SK-N-SH (cell line): ENCODE results near the gene NRGN. TPM values are rescaled to one million over a fixed set of nuclear protein-coding genes. Genes with fewer than 3 reads are reported as not detected.

Experiments
- CTCF ChIA-PET: fragments of 300-600, 350-600 bp; formaldehyde crosslinking; extraction: SDS; loops from one replicate; lab custom pipeline; 2021; lab: Yijun Ruan, JAX
- POLR2A ChIA-PET: fragments of 350-600 bp; sonication (Branson Sonifier 250); formaldehyde crosslinking; extraction: SDS; loops from one replicate; lab custom pipeline; 2020; ENCODE audit warnings: antibody characterized with exemption, inconsistent platforms; lab: Yijun Ruan, JAX
- DNase-seq: peaks from one replicate; pipeline ENCODE4 v3.0.0; 2012
- H2AFZ ChIP-seq: fragments of 200-600 bp; sonication (generic); 2 replicates; pipeline ENCODE4 v1.8.1; 2016; ENCODE audit warnings: antibody characterized with exemption, mild to moderate bottlenecking, low read depth
- H3F3A ChIP-seq: fragments of 200-600 bp; sonication (generic); replicated peaks from 2 replicates; pipeline ENCODE3; 2016; ENCODE audit warnings: antibody characterized with exemption, mild to moderate bottlenecking; ENCODE audit not compliant: insufficient read depth
- H3K27ac ChIP-seq, 2 experiments: fragments of 200-500 bp in 1 of 2; fragments of 200-600 bp in 1 of 2; sonication (Bioruptor generic) in 1 of 2; sonication (generic), shearing (Covaris generic) in 1 of 2; 2 replicates each; pipeline versions ENCODE4 v1.5.1 to v1.6.1; 2014 to 2016; ENCODE audit warnings: low read depth in 2 of 2, inconsistent platforms in 1 of 2, low read length in 1 of 2, mild to moderate bottlenecking in 1 of 2, mixed read lengths in 1 of 2
- H3K27me3 ChIP-seq: fragments of 200-600 bp; sonication (generic), shearing (Covaris generic); 2 replicates; pipeline ENCODE4 v1.6.1; 2016; ENCODE audit warnings: mixed run types; ENCODE audit not compliant: insufficient read depth
- H3K36me3 ChIP-seq, 2 experiments: fragments of 200-500 bp in 1 of 2; fragments of 200-600 bp in 1 of 2; sonication (Bioruptor generic) in 1 of 2; sonication (generic) in 1 of 2; replicated peaks in 1 of 2; 2 replicates each; pipeline versions ENCODE3 to v1.5.1; 2014 to 2016; ENCODE audit warnings: low read length in 1 of 2, mild to moderate bottlenecking in 1 of 2; ENCODE audit not compliant: insufficient read depth in 2 of 2, control insufficient read depth in 1 of 2
- H3K4me1 ChIP-seq, 2 experiments: fragments of 200-500 bp in 1 of 2; fragments of 200-600 bp in 1 of 2; sonication (Bioruptor generic) in 1 of 2; sonication (generic), shearing (Covaris generic) in 1 of 2; 2 replicates each; pipeline versions ENCODE4 v1.5.1 to v1.6.1; 2014 to 2016; ENCODE audit warnings: low read depth in 1 of 2, low read length in 1 of 2, mixed run types in 1 of 2; ENCODE audit not compliant: insufficient read depth in 2 of 2, control insufficient read depth in 1 of 2
- H3K4me2 ChIP-seq: fragments of 200-600 bp; sonication (generic), shearing (Covaris generic); 2 replicates; pipeline ENCODE4 v1.6.1; 2017; ENCODE audit warnings: mixed run types
- H3K4me3 ChIP-seq, 2 experiments: fragments of 200-500 bp in 1 of 2; fragments of 200-600 bp in 1 of 2; sonication (Bioruptor generic) in 1 of 2; sonication (generic), shearing (Covaris generic) in 1 of 2; 2 replicates each; pipeline versions ENCODE4 v1.5.1 to v1.8.1; 2014 to 2016; ENCODE audit warnings: low read depth in 2 of 2, inconsistent platforms in 1 of 2, low read length in 1 of 2, mild to moderate bottlenecking in 1 of 2, mixed read lengths in 1 of 2, moderate library complexity in 1 of 2
- H3K79me2 ChIP-seq: fragments of 200-600 bp; sonication (generic); 2 replicates; pipeline ENCODE4 v1.8.1; 2017; ENCODE audit warnings: mild to moderate bottlenecking; ENCODE audit not compliant: insufficient read depth
- H3K9ac ChIP-seq: fragments of 200-600 bp; sonication (generic); 2 replicates; pipeline ENCODE4 v1.6.1; 2017; ENCODE audit warnings: mixed run types
- H3K9me2 ChIP-seq: fragments of 200-600 bp; sonication (generic); 2 replicates; pipeline ENCODE4 v1.6.1; 2017; ENCODE audit warnings: mixed run types
- H3K9me3 ChIP-seq: fragments of 200-600 bp; sonication (generic); 2 replicates; pipeline ENCODE4 v1.6.1; 2017; ENCODE audit warnings: mixed run types, mild to moderate bottlenecking, moderate library complexity
- H4K20me1 ChIP-seq: fragments of 200-600 bp; sonication (generic); 2 replicates; pipeline ENCODE4 v1.6.1; 2017; ENCODE audit warnings: mild to moderate bottlenecking, mixed run types; ENCODE audit not compliant: insufficient read depth
- FOXM1 ChIP-seq: IDR thresholded peaks from 2 replicates; pipeline ENCODE4 v1.4.0; 2012; ENCODE audit warnings: low read depth, mild to moderate bottlenecking
- MAX ChIP-seq: IDR thresholded peaks from 2 replicates; pipeline ENCODE4 v1.4.0; 2012; ENCODE audit warnings: low read depth
- NFIC ChIP-seq: IDR thresholded peaks from 2 replicates; pipeline ENCODE4 v1.4.0; 2012; ENCODE audit warnings: borderline replicate concordance
- RAD21 ChIP-seq: IDR thresholded peaks from 2 replicates; pipeline ENCODE4 v1.6.1; 2012; ENCODE audit warnings: mild to moderate bottlenecking, low read length
- RCOR1 ChIP-seq: fragments of 150-350 bp; IDR thresholded peaks from 2 replicates; pipeline ENCODE4 v1.6.1; 2017; ENCODE audit warnings: antibody characterized with exemption, low read length
- RFX5 ChIP-seq: IDR thresholded peaks from 2 replicates; pipeline ENCODE4 v1.6.1; 2012; ENCODE audit warnings: mild to moderate bottlenecking, improper control_type of control experiment, low read length
- RXRA ChIP-seq: IDR thresholded peaks from 2 replicates; pipeline ENCODE4 v1.4.0; 2012; ENCODE audit warnings: low read depth, mild to moderate bottlenecking, borderline replicate concordance
- SMC3 ChIP-seq: IDR thresholded peaks from 2 replicates; pipeline ENCODE4 v1.6.1; 2012; ENCODE audit warnings: low read depth, low read length, improper control_type of control experiment
- TCF12 ChIP-seq: IDR thresholded peaks from 2 replicates; pipeline ENCODE4 v1.4.0; 2012
- TEAD4 ChIP-seq: IDR thresholded peaks from 2 replicates; pipeline ENCODE4 v1.4.0; 2012; ENCODE audit warnings: mild to moderate bottlenecking, borderline replicate concordance; ENCODE audit not compliant: insufficient read depth
- ZBTB33 ChIP-seq: IDR thresholded peaks from 2 replicates; pipeline ENCODE4 v1.4.0; 2012; ENCODE audit warnings: low read depth, borderline replicate concordance
- WGBS: methylation state at CpG from one replicate; pipeline ENCODE4 v1.1.6; 2017; ENCODE audit warnings: low lambda C conversion rate; 5-methylcytosine and 5-hydroxymethylcytosine counted together
- polyA plus RNA-seq, 3 experiments: library from polyadenylated mRNA; depleted of rRNA; stranded (reverse); fragments of >200 nt; gene quantifications; 2 replicates each; pipeline ENCODE4 v1.2.3, GENCODE V29; 2012

The NRGN gene
- polyA plus RNA-seq, 1 of the 3 experiments (the other 2 are of a cell fraction) = 6.8 TPM

- TF ChIP-seq SMC3 (no peak), MAX (no peak), RAD21 (no peak), RFX5 (no peak), FOXM1 (no peak)
Observed at GRCh38 chr11:124754309-124754708, 14.6 kb downstream of the NRGN start (continued).

GRCh38 chr11:124754710-124755109, 15.0 kb downstream of the NRGN start:
- no peaks in the 10 kb centered on the region for H3K27me3 ChIP-seq
- no peak for TF ChIP-seq ZBTB33
- TF ChIP-seq TCF12 = no peak
- no peak for TF ChIP-seq TEAD4
- TF ChIP-seq RCOR1 = no peak
- no peaks in the 10 kb centered on the region for H3K9me3 ChIP-seq
- no peak overlapping the region for H3K27ac ChIP-seq
- DNase-seq = peak; percentile 5
- ChIA-PET POLR2A (interaction anchor here (0.6 kb wide), 1 partner anchor 9 kb away, joined by 3 read pairs; no protein-coding TSS in a partner anchor), CTCF (interaction anchor here (1.6 to 5.3 kb wide), 2 partner anchors 9 to 85 kb away, joined by 6 to 31 read pairs; partner anchors contain the start of gene ESAM)
- H3K9me2 ChIP-seq = no peaks in the 10 kb centered on the region
- H3K4me2 ChIP-seq = no peak overlapping the region
- H3K79me2 ChIP-seq = no peaks in the 10 kb centered on the region
- H2AFZ ChIP-seq = no peak overlapping the region
- H3K36me3 ChIP-seq = no peaks in the 10 kb centered on the region
- no peaks in the 10 kb centered on the region for H4K20me1 ChIP-seq
- no peak overlapping the region for H3K9ac ChIP-seq
- 90% methylated on average over 6 of the region's 6 CpGs for WGBS
- H3F3A ChIP-seq = peaks cover 6% of the 10 kb centered on the region
- H3K4me3 ChIP-seq = no peak overlapping the region
- H3K4me1 ChIP-seq = no peaks in the 10 kb centered on the region; a peak in 1 of 4 replicates

GRCh38 chr11:124756033-124756752, 16.5 kb downstream of the NRGN start:
- 84% methylated on average over 7 of the region's 9 CpGs for WGBS
- Histone ChIP-seq H3K79me2 (no peaks in the 10 kb centered on the region), H3K36me3 (no peaks in the 10 kb centered on the region), H3K4me2 (no peak overlapping the region), H3K9ac (no peak overlapping the region), H3K9me3 (no peaks in the 10 kb centered on the region), H3K27me3 (no peaks in the 10 kb centered on the region), H3K9me2 (no peaks in the 10 kb centered on the region), H3K4me1 (no peaks in the 10 kb centered on the region; a peak in 1 of 4 replicates), H3F3A (peaks cover 6% of the 10 kb centered on the region), H3K4me3 (no peak overlapping the region), H4K20me1 (no peaks in the 10 kb centered on the region), H3K27ac (no peak overlapping the region), H2AFZ (no peak overlapping the region)
- peak; percentile 7 for DNase-seq
- ChIA-PET POLR2A (no interaction called here), CTCF (interaction anchor here (1.1 to 3.5 kb wide), 4 partner anchors 16 to 111 kb away, joined by 3 to 17 read pairs (median 6); partner anchors contain the start of gene NRGN)
- no peak for TF ChIP-seq NFIC
- no peak for TF ChIP-seq RXRA
